ENCODE measurements around the gene SSR4. TPM values are rescaled to one million over a fixed set of nuclear protein-coding genes. Genes with fewer than 3 reads are reported as not detected.
A peak's percentile ranks its signal among the peaks of the same experiment; 100 is the strongest.

The SSR4 gene
- total RNA-seq, 2 experiments from 2014 or later = 247 to 250 TPM

GRCh38 chrX:153781428-153782047 lies 12.9 kb upstream of the SSR4 start:
- no peaks in the 10 kb centered on the region for H3K4me1 Mint-ChIP-seq
- no peak overlapping the region for H3K4me3 Mint-ChIP-seq
- peaks cover 2% of the 10 kb centered on the region for H3K36me3 Mint-ChIP-seq (ENCODE audit: low read depth)
- POLR2A ChIA-PET = interaction anchor here (0.9 to 1.2 kb wide), 2 partner anchors 26 to 125 kb away, joined by 3 read pairs; no protein-coding TSS in a partner anchor
- H3K9me3 Mint-ChIP-seq = no peaks in the 10 kb centered on the region
- CTCF ChIA-PET = no interaction called here
- H3K27me3 Mint-ChIP-seq = peaks cover 9% of the 10 kb centered on the region
- no peak for DNase-seq
- no peak overlapping the region for H3K27ac Mint-ChIP-seq

DNA sequence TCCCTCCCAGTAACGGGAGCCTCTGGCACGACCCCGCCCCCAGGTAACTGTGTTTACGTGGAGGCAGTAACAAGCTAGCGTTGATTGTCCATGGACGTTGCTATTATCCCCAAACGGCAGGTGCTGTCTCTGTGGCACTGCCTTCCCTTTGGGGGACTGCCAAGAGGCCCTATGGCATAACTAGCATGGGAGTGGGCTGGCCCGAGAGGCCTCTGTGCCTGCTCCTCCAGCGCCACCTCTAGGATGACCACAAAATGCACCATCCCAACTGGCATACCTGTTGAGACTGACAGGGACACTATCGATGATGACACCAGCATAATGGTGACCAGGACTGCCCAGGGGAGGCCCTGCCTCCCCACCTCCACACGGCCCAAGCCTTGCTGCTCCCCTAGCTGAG lies 12.2 kb upstream of the SSR4 start:
- DNase-seq = no peak
- POLR2A ChIA-PET = interaction anchor here (0.9 to 1.2 kb wide), 2 partner anchors 26 to 125 kb away, joined by 3 read pairs; no protein-coding TSS in a partner anchor
- Mint-ChIP-seq H3K9me3 (no peaks in the 10 kb centered on the region), H3K36me3 (ENCODE audit: low read depth) (peaks cover 4% of the 10 kb centered on the region), H3K4me1 (no peaks in the 10 kb centered on the region), H3K4me3 (no peak overlapping the region), H3K27ac (no peak overlapping the region), H3K27me3 (peaks cover 9% of the 10 kb centered on the region)
- CTCF ChIA-PET = no interaction called here

DNA sequence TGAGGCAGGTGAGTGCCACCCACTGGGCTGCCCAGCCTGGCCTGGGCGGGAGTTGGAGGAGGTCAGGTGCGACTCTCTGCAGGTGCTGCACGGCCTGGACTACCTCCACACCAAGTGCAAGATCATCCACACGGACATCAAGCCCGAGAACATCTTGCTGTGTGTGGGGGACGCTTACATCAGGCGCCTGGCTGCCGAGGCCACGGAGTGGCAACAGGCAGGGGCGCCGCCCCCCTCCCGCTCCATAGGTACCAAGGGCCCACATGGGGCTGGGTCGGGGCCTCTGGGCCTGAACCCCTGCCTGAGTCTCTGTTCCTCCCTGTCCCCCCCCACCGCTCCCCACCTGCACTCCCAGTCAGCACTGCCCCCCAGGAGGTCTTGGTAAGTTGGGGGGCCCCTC lies 11.6 kb upstream of the SSR4 start:
- Mint-ChIP-seq H3K4me3 (no peak overlapping the region), H3K36me3 (ENCODE audit: low read depth) (peaks cover 4% of the 10 kb centered on the region), H3K27me3 (peaks cover 9% of the 10 kb centered on the region), H3K27ac (no peak overlapping the region), H3K9me3 (no peaks in the 10 kb centered on the region), H3K4me1 (no peaks in the 10 kb centered on the region)
- DNase-seq = no peak
- POLR2A ChIA-PET = no interaction called here
- CTCF ChIA-PET = no interaction called here

- H3K4me3 Mint-ChIP-seq = no peak overlapping the region
- H3K27ac Mint-ChIP-seq = no peak overlapping the region
- POLR2A ChIA-PET = no interaction called here
- CTCF ChIA-PET = no interaction called here
- peaks cover 4% of the 10 kb centered on the region for H3K36me3 Mint-ChIP-seq (ENCODE audit: low read depth)
- H3K4me1 Mint-ChIP-seq = no peaks in the 10 kb centered on the region
- no peak for DNase-seq
- H3K9me3 Mint-ChIP-seq = no peaks in the 10 kb centered on the region
- peaks cover 9% of the 10 kb centered on the region for H3K27me3 Mint-ChIP-seq
Measured at GRCh38 chrX:153783378-153784013, 11.0 kb upstream of the SSR4 start.

GRCh38 chrX:153784325-153784967 lies 10.0 kb upstream of the SSR4 start:
- no peak for DNase-seq
- CTCF ChIA-PET = no interaction called here
- no peaks in the 10 kb centered on the region for H3K4me1 Mint-ChIP-seq
- H3K36me3 Mint-ChIP-seq (ENCODE audit: low read depth) = peaks cover 4% of the 10 kb centered on the region
- H3K27me3 Mint-ChIP-seq = peaks cover 9% of the 10 kb centered on the region
- no peak overlapping the region for H3K27ac Mint-ChIP-seq
- no peak overlapping the region for H3K4me3 Mint-ChIP-seq
- no peaks in the 10 kb centered on the region for H3K9me3 Mint-ChIP-seq
- POLR2A ChIA-PET = no interaction called here

DNA sequence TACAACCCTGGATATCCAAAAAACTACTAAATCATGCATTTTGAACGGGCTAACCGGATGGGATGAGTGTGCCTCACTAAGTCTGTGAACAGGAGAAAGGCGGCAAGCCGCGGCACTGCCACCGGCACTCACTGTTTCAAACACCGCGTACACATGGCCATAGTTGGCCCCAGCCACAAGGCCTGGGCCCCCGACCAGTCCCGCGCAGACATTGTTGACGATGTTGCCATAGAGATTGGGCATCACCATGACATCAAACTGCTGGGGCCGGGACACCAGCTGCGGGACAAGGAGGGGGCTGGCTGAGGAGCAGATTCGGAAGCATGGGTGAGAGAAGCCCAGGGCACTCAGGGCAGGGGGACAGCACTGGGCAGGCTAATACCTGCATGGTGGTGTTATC lies 7.8 kb upstream of the SSR4 start:
- ChIA-PET CTCF (no interaction called here), POLR2A (no interaction called here)
- peaks cover 4% of the 10 kb centered on the region for H3K36me3 Mint-ChIP-seq (ENCODE audit: low read depth)
- H3K9me3 Mint-ChIP-seq = no peaks in the 10 kb centered on the region
- no peak for DNase-seq
- H3K4me1 Mint-ChIP-seq = peaks cover 2% of the 10 kb centered on the region
- no peak overlapping the region for H3K27ac Mint-ChIP-seq
- no peaks in the 10 kb centered on the region for H3K27me3 Mint-ChIP-seq
- no peak overlapping the region for H3K4me3 Mint-ChIP-seq

DNA sequence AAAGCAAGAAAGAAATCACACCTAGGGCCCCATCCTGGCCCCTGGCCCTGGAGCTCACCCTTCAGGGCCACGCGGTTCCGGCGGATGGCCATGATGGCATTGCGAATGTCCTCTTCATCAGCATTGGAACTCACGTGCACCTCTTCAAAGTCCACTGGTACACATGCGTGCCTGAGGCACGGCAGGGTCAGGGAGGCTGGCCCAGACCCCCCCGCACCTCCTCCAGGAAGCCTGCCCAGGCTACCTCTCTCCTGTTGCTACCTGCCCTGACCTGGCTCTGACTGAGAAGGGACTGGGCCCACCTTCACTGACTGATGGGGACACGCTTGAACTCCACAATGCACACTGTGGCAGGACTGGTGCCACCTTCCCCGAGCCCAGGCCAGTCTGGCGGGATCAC lies 4.8 kb upstream of the SSR4 start:
- Mint-ChIP-seq H3K4me3 (no peak overlapping the region), H3K36me3 (ENCODE audit: low read depth) (peaks cover 9% of the 10 kb centered on the region), H3K4me1 (peaks cover 12% of the 10 kb centered on the region), H3K27ac (no peak overlapping the region), H3K27me3 (no peaks in the 10 kb centered on the region), H3K9me3 (no peaks in the 10 kb centered on the region)
- CTCF ChIA-PET = no interaction called here
- POLR2A ChIA-PET = no interaction called here
- no peak for DNase-seq

DNA sequence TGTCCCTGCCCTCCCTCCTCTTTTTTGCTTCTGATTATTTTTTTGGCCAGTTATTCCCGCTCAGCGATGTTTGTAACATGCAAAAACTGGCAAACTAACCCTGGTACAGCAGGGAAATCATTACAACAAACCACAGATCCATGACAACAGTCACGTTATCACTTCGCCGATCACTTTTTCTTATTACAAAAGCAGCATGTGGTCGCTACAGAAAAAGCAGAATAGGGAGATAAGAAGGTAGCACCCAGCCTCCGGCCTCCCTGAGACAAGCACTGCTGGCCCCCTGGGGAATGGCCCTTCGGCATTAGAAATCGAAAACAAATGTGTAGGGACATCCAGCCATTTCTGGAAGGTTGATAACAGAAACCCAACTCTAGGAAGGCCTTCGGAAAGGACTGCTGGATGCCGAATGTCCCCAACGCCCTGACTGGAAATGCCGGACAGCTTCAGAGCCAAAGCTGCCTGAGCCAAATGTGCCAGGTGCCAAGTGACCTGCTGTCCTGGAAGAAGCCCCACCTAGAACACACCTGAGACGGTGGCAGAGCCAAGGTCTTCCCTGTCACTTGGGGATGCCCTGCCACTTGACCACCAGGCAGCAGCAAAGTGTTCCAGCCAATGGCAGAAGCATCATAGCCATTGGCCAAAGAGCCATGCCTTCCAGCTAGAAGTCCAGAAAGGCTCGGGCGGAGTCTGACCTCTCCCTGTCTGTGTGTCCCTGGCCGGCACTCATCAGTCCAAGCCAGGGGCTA lies 3.2 kb upstream of the SSR4 start:
- no peak for DNase-seq
- ChIA-PET CTCF (no interaction called here), POLR2A (no interaction called here)
- no peak overlapping the region for H3K4me3 Mint-ChIP-seq
- H3K36me3 Mint-ChIP-seq (ENCODE audit: low read depth) = peaks cover 16% of the 10 kb centered on the region
- H3K9me3 Mint-ChIP-seq = no peaks in the 10 kb centered on the region
- H3K27me3 Mint-ChIP-seq = no peaks in the 10 kb centered on the region
- no peak overlapping the region for H3K27ac Mint-ChIP-seq
- H3K4me1 Mint-ChIP-seq = peaks cover 18% of the 10 kb centered on the region

DNA sequence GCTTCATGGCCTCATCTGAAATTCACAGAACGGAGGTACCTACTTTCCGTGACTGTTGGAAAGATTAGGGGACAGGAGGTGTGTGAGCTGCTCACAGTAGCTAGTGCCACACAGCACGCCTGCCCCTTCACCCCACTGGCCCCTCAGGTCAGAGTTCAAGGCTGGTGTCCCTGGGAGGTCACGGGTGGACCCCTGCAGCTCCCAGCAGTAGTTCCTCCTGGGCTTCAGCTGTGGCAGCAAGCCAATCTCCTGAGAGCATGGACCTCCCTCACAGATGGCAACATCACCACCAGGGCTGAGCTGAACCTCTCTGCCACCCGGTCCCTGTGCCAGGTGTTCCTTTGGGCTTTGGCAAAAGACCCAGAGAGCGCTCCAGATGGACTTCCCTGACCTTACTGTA lies 2.1 kb upstream of the SSR4 start:
- DNase-seq = no peak
- Mint-ChIP-seq H3K4me3 (no peak overlapping the region), H3K36me3 (ENCODE audit: low read depth) (peaks cover 21% of the 10 kb centered on the region), H3K4me1 (peaks cover 24% of the 10 kb centered on the region), H3K27me3 (no peaks in the 10 kb centered on the region), H3K9me3 (no peaks in the 10 kb centered on the region), H3K27ac (no peak overlapping the region)
- CTCF ChIA-PET = no interaction called here
- POLR2A ChIA-PET = no interaction called here

DNA sequence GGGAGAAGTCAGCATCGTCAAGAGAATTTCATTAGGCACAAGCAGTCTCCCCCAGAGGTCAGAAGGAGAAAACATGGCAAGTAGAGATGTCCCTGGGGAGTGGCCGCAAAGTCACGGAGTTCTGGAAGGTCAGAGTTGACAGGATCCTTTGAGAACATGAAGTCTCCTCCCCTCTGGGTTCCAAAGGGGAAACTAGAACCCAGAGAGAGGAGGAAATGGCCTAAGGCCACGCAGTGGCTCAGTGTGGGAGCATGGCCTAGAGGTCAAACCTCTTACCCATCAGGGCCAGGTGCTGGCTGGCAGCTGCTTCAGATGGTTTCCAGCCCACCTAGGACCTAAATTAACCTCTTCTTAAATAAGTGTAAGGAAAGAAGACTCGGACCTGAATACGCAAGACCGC lies 1.2 kb upstream of the SSR4 start:
- Mint-ChIP-seq H3K27me3 (no peaks in the 10 kb centered on the region), H3K4me1 (peaks cover 24% of the 10 kb centered on the region), H3K9me3 (no peaks in the 10 kb centered on the region), H3K27ac (peak overlapping the region; percentile 82), H3K4me3 (peak overlapping the region; percentile 94), H3K36me3 (ENCODE audit: low read depth) (peaks cover 25% of the 10 kb centered on the region)
- no peak for DNase-seq
- POLR2A ChIA-PET = interaction anchor here (1.1 to 2.4 kb wide), 2 partner anchors 12 to 133 kb away, joined by 4 to 25 read pairs; partner anchors contain the start of gene ARHGAP4
- CTCF ChIA-PET = no interaction called here

- peaks cover 33% of the 10 kb centered on the region for H3K36me3 Mint-ChIP-seq (ENCODE audit: low read depth)
- H3K4me1 Mint-ChIP-seq = peaks cover 24% of the 10 kb centered on the region
- peak overlapping the region; percentile 94 for H3K4me3 Mint-ChIP-seq
- peak overlapping the region; percentile 75 for H3K27ac Mint-ChIP-seq
- ChIA-PET CTCF (interaction anchor here (1.0 to 1.6 kb wide), 3 partner anchors 22 to 152 kb away, joined by 3 to 7 read pairs (median 4); no protein-coding TSS in a partner anchor), POLR2A (interaction anchor here (0.6 to 2.4 kb wide), 5 partner anchors 68 to 131 kb away, joined by 3 to 25 read pairs (median 4); partner anchors contain the start of gene ARHGAP4)
- H3K9me3 Mint-ChIP-seq = no peaks in the 10 kb centered on the region
- no peaks in the 10 kb centered on the region for H3K27me3 Mint-ChIP-seq
- DNase-seq = peak; percentile 23
Measured at GRCh38 chrX:153794897-153795816, 689 bp downstream of the SSR4 start.

DNA sequence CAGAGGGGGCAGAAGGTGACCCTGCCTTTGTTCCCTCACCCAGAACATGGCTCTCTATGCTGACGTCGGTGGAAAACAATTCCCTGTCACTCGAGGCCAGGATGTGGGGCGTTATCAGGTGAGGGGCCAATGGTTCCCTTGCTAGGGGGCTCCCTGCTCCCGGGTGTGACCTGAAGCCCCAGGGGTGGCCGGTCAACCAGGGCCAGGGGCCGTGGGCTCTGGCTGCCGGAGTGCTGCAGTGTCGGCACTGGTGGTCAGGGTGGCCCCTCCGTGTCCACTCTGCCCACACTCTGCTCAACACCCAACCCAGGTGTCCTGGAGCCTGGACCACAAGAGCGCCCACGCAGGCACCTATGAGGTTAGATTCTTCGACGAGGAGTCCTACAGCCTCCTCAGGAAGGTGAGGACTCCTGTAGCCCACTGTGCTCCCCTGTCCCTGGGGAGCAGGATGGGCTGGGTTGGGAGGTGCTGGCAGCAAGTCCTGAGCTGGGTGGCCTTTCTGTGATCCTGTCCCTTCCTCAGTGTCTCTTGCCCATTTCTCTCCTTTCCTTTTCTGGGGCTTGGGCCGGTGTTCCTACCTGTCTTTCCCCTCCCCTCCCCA lies 3.0 kb downstream of the SSR4 start:
- H3K27ac Mint-ChIP-seq = no peak overlapping the region
- CTCF ChIA-PET = no interaction called here
- H3K4me3 Mint-ChIP-seq = no peak overlapping the region
- H3K4me1 Mint-ChIP-seq = peaks cover 19% of the 10 kb centered on the region
- DNase-seq = no peak
- H3K27me3 Mint-ChIP-seq = no peaks in the 10 kb centered on the region
- peaks cover 33% of the 10 kb centered on the region for H3K36me3 Mint-ChIP-seq (ENCODE audit: low read depth)
- H3K9me3 Mint-ChIP-seq = no peaks in the 10 kb centered on the region
- POLR2A ChIA-PET = no interaction called here

Measured in activated CD4-positive, alpha-beta memory T cell treated with anti-CD3 and anti-CD28 coated beads, Interleukin-2, amount 10 ng/mL, durations not matched to agents 7 days and 5 days (primary cell).